IMR-90 (cell line): ENCODE results near the gene PAX8. TPM values are rescaled to one million over a fixed set of nuclear protein-coding genes. Genes with fewer than 3 reads are reported as not detected.

Experiments used
- ATAC-seq: fragments of 200-7000 bp; cut with Tn5 transposase; 2 replicates; pipeline ENCODE4 v1.9.1; 2020; ENCODE audit warnings: low read depth, mild to moderate bottlenecking, moderate library complexity
- BruUV-seq: library from RNA; stranded (reverse); fragments of 400-500 nt; replicated peaks from 2 replicates; lab custom pipeline; 2021; lab: Mats Ljungman, UMichigan
- CTCF ChIA-PET: fragments of 300-600 bp; formaldehyde crosslinking; extraction: SDS; loops from one replicate; lab custom pipeline; 2021; ENCODE audit warnings: antibody characterized with exemption; lab: Yijun Ruan, JAX
- POLR2A ChIA-PET: fragments of 300-600 bp; sonication (Branson Sonifier 250); formaldehyde crosslinking; loops from one replicate; lab custom pipeline; 2022; ENCODE audit warnings: antibody characterized with exemption; ENCODE audit not compliant: unreplicated experiment; lab: Charles Lee
- DNase-seq: peaks from one replicate; pipeline ENCODE4 v3.0.0; 2013
- H2AFZ ChIP-seq: replicated peaks from 2 replicates; pipeline ENCODE3; 2013; ENCODE audit warnings: low read length, mild to moderate bottlenecking; ENCODE audit not compliant: poor library complexity
- H2AK5ac ChIP-seq: 2 replicates; pipeline ENCODE4 v1.6.1; 2013; ENCODE audit warnings: low read depth, low read length, inconsistent platforms
- H2AK9ac ChIP-seq: replicated peaks from 2 replicates; pipeline ENCODE3; 2013; ENCODE audit warnings: mild to moderate bottlenecking, low read depth, low read length, moderate library complexity; ENCODE audit not compliant: poor library complexity
- H2BK120ac ChIP-seq: 2 replicates; pipeline ENCODE4 v1.6.1; 2013; ENCODE audit warnings: low read depth, low read length, inconsistent platforms
- H2BK15ac ChIP-seq: 3 replicates; pipeline ENCODE4 v1.6.1; 2013; ENCODE audit warnings: low read depth, low read length, inconsistent platforms
- H2BK20ac ChIP-seq: 2 replicates; pipeline ENCODE4 v1.6.1; 2013; ENCODE audit warnings: low read depth, mild to moderate bottlenecking, inconsistent platforms, low read length, moderate library complexity
- H2BK5ac ChIP-seq: 2 replicates; pipeline ENCODE4 v1.6.1; 2013; ENCODE audit warnings: mild to moderate bottlenecking, low read depth, low read length, inconsistent platforms; ENCODE audit not compliant: poor library complexity, severe bottlenecking
- H3K14ac ChIP-seq: replicated peaks from 2 replicates; pipeline ENCODE4 v1.6.1; 2013; ENCODE audit warnings: low read depth, low read length, inconsistent platforms
- H3K18ac ChIP-seq: 2 replicates; pipeline ENCODE4 v1.6.1; 2013; ENCODE audit warnings: low read depth, low read length, control low read depth
- H3K23ac ChIP-seq: 2 replicates; pipeline ENCODE4 v1.6.1; 2013; ENCODE audit warnings: low read depth, low read length, inconsistent platforms
- H3K27ac ChIP-seq: 2 replicates; pipeline ENCODE4 v1.5.1; 2013; ENCODE audit warnings: mild to moderate bottlenecking, control low read depth, low read length; ENCODE audit not compliant: insufficient read depth
- H3K27me3 ChIP-seq: 2 replicates; pipeline ENCODE4 v1.6.1; 2013; ENCODE audit warnings: low read length; ENCODE audit not compliant: control insufficient read depth, insufficient read depth
- H3K36me3 ChIP-seq: 2 replicates; pipeline ENCODE4 v1.6.1; 2013; ENCODE audit warnings: low read length, mixed read lengths; ENCODE audit not compliant: control insufficient read depth, insufficient read depth
- H3K4ac ChIP-seq: 2 replicates; pipeline ENCODE4 v1.6.1; 2013; ENCODE audit warnings: low read depth, low read length, inconsistent platforms
- H3K4me1 ChIP-seq: 2 replicates; pipeline ENCODE4 v1.6.1; 2013; ENCODE audit warnings: low read length, mixed read lengths; ENCODE audit not compliant: control insufficient read depth, insufficient read depth
- H3K4me2 ChIP-seq: 2 replicates; pipeline ENCODE4 v1.6.1; 2013; ENCODE audit warnings: low read depth, mild to moderate bottlenecking, control low read depth, low read length, moderate library complexity
- H3K4me3 ChIP-seq: 2 replicates; pipeline ENCODE4 v1.5.1; 2013; ENCODE audit warnings: low read depth, mild to moderate bottlenecking, control low read depth, low read length, moderate library complexity; ENCODE audit not compliant: insufficient read depth
- H3K56ac ChIP-seq: 2 replicates; pipeline ENCODE4 v1.6.1; 2013; ENCODE audit warnings: low read length, inconsistent platforms; ENCODE audit not compliant: insufficient read depth; ENCODE audit errors: extremely low read depth
- H3K79me1 ChIP-seq, 2 experiments: 2 replicates each; pipeline ENCODE4 v1.6.1; 2013; ENCODE audit warnings: low read length in 2 of 2, inconsistent platforms in 1 of 2, low read depth in 1 of 2
- H3K9ac ChIP-seq: 2 replicates; pipeline ENCODE4 v1.6.1; 2013; ENCODE audit warnings: low read depth, low read length, control low read depth
- H3K9me1 ChIP-seq: 2 replicates; pipeline ENCODE4 v1.6.1; 2013; ENCODE audit warnings: low read length, inconsistent platforms; ENCODE audit not compliant: insufficient read depth
- H3K9me3 ChIP-seq: 2 replicates; pipeline ENCODE4 v1.6.1; 2013; ENCODE audit warnings: low read length; ENCODE audit not compliant: control insufficient read depth, insufficient read depth
- H4K20me1 ChIP-seq: 2 replicates; pipeline ENCODE4 v1.6.1; 2013; ENCODE audit warnings: low read length, inconsistent platforms; ENCODE audit not compliant: insufficient read depth
- H4K5ac ChIP-seq: 2 replicates; pipeline ENCODE4 v1.6.1; 2013; ENCODE audit warnings: mild to moderate bottlenecking, low read depth, low read length, control low read depth
- H4K8ac ChIP-seq, 2 experiments: 2 replicates each; pipeline ENCODE4 v1.6.1; 2013; ENCODE audit warnings: low read depth in 2 of 2, low read length in 2 of 2, control low read depth in 1 of 2, inconsistent platforms in 1 of 2
- H4K91ac ChIP-seq: 2 replicates; pipeline ENCODE4 v1.6.1; 2013; ENCODE audit warnings: low read depth, low read length, inconsistent platforms; ENCODE audit not compliant: insufficient read depth
- BHLHE40 ChIP-seq: fragments of 150-350 bp; IDR thresholded peaks from 2 replicates; pipeline ENCODE4 v1.6.1; 2016; ENCODE audit warnings: mild to moderate bottlenecking, low read depth, low read length
- CEBPB ChIP-seq: IDR thresholded peaks from 2 replicates; pipeline ENCODE4 v1.6.1; 2012; ENCODE audit warnings: low read depth, low read length, improper control_type of control experiment
- CHD1 ChIP-seq: IDR thresholded peaks from 2 replicates; pipeline ENCODE4 v1.6.1; 2012; ENCODE audit warnings: low read depth, low read length, improper control_type of control experiment
- FOS ChIP-seq: fragments of 150-350 bp; IDR thresholded peaks from 2 replicates; pipeline ENCODE4 v1.6.1; 2016; ENCODE audit warnings: low read depth, low read length
- MAFK ChIP-seq: IDR thresholded peaks from 2 replicates; pipeline ENCODE4 v1.6.1; 2012; ENCODE audit warnings: low read depth, low read length, improper control_type of control experiment
- MAZ ChIP-seq: IDR thresholded peaks from 2 replicates; pipeline ENCODE4 v1.6.1; 2012; ENCODE audit warnings: low read depth, mild to moderate bottlenecking, low read length, improper control_type of control experiment, moderate library complexity, borderline replicate concordance
- MXI1 ChIP-seq: IDR thresholded peaks from 2 replicates; pipeline ENCODE4 v1.6.1; 2012; ENCODE audit warnings: low read depth, mild to moderate bottlenecking, low read length, moderate library complexity, borderline replicate concordance
- NFE2L2 ChIP-seq: fragments of 150-350 bp; IDR thresholded peaks from 2 replicates; pipeline ENCODE4 v1.6.1; 2016; ENCODE audit warnings: low read depth, mild to moderate bottlenecking, low read length
- POLR2A ChIP-seq: IDR thresholded peaks from 2 replicates; pipeline ENCODE4 v1.6.1; 2012; ENCODE audit warnings: mild to moderate bottlenecking, low read depth, low read length
- RAD21 ChIP-seq: IDR thresholded peaks from 2 replicates; pipeline ENCODE4 v1.6.1; 2012; ENCODE audit warnings: low read length, improper control_type of control experiment
- RCOR1 ChIP-seq: IDR thresholded peaks from 2 replicates; pipeline ENCODE4 v1.6.1; 2012; ENCODE audit warnings: mild to moderate bottlenecking, low read length, improper control_type of control experiment; ENCODE audit not compliant: insufficient replicate concordance
- RFX5 ChIP-seq: IDR thresholded peaks from 2 replicates; pipeline ENCODE4 v1.8.0; 2012; ENCODE audit warnings: low read depth, mild to moderate bottlenecking, low read length, moderate library complexity
- SMC3 ChIP-seq: fragments of 150-350 bp; IDR thresholded peaks from 2 replicates; pipeline ENCODE4 v1.6.1; 2016; ENCODE audit warnings: low read depth, mild to moderate bottlenecking, antibody characterized with exemption, low read length, moderate library complexity
- WGBS, 2 experiments: methylation state at CpG; one replicate each; pipeline versions ENCODE4 v1.1.5 to v1.1.7; 2013; ENCODE audit warnings: missing lambda C conversion rate in 2 of 2; ENCODE audit not compliant: insufficient read length in 1 of 2; ENCODE audit errors: extremely low coverage in 2 of 2; 5-methylcytosine and 5-hydroxymethylcytosine counted together
- dilution Hi-C: fragments of 300-500 bp; cut with HindIII; formaldehyde crosslinking; loops from one replicate; pipeline ENCODE4 v1.14.3; 2018; ENCODE audit warnings: low sequenced_read_pairs; ENCODE audit not compliant: unreplicated experiment
- in situ Hi-C: fragments of 300-500 bp; cut with MboI; formaldehyde crosslinking; loops from 3 replicates; pipeline ENCODE4 v1.14.3; 2019; ENCODE audit warnings: low sequenced_read_pairs, inconsistent platforms, mixed read lengths
- intact Hi-C: fragments of 100-400 bp; cut with micrococcal nuclease; formaldehyde crosslinking; loops from 2 replicates; pipeline ENCODE4 v1.10.0; 2022
- polyA plus RNA-seq, 3 experiments: library from polyadenylated mRNA; depleted of rRNA; stranded (reverse); fragments of >200 nt; gene quantifications; 2 replicates each; pipeline ENCODE4 v1.2.3, GENCODE V29; 2012; ENCODE audit warnings: low replicate concordance in 1 of 3
- total RNA-seq: library from RNA; depleted of rRNA; stranded (reverse); fragments of >200 nt; gene quantifications from 2 replicates; pipeline ENCODE4 v1.2.3, GENCODE V29; 2012
- TF ChIP-seq, protein P1 (sequence below): fragments of 150-350 bp; IDR thresholded peaks from 2 replicates; pipeline ENCODE4 v1.6.1; 2017; ENCODE audit warnings: mild to moderate bottlenecking, antibody characterized with exemption, low read length, low read depth
- TF ChIP-seq, protein P2 (sequence below): fragments of 150-350 bp; IDR thresholded peaks from 2 replicates; pipeline ENCODE4 v1.6.1; 2016; ENCODE audit warnings: low read depth, mild to moderate bottlenecking, low read length, moderate library complexity, borderline replicate concordance
- TF ChIP-seq, protein P3 (sequence below): conservative IDR thresholded peaks from 2 replicates; pipeline ENCODE4 v1.5.1; 2012; ENCODE audit warnings: mild to moderate bottlenecking, low read depth, low read length, improper control_type of control experiment

The PAX8 gene
- total and polyA plus RNA-seq, 2 of the 4 experiments (the other 2 are of a cell fraction), result 0.18 to 1.5 TPM

DNA sequence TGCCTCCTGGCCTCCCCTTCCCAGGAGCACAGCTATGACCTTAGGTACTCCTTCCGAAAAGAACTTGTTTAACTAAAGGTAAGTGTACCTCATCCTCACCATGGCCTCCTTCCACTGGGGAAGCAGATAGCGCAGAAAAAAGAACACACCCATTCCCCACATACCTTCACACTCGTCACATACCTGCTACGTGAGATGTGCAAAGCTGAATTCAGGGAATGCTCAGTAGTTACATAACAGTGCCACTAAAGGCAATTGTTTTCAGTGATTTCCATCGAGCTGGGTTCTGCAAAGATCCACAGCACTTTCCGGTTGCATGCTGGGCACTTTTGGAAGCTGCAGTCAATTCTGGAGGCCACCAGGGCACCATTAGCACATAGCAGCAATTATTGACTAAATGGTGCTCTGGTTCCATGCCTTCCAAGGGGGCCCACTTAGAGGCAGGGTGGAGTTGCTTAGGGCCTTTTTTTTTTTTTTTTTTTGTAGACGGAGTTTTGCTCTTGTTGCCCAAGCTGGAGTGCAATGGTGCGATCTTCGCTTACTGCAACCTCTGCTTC is 41.0 kb downstream of the PAX8 start:
- no peak overlapping the region for H4K91ac ChIP-seq
- H4K8ac ChIP-seq, result no peak overlapping the region
- no peak overlapping the region for H2BK120ac ChIP-seq
- no peak overlapping the region for H3K18ac ChIP-seq
- H4K20me1 ChIP-seq, result peaks cover 7% of the 10 kb centered on the region
- peaks cover 0 to 15% of the 10 kb centered on the region in 2 experiments; a peak in 1 of 4 replicates for H3K79me1 ChIP-seq
- in situ Hi-C loops (no loop called here), dilution Hi-C loops (no loop called here), intact Hi-C loops (no loop called here)
- H3K27me3 ChIP-seq, result no peaks in the 10 kb centered on the region
- H3K23ac ChIP-seq, result no peak overlapping the region
- WGBS, 2 experiments, result 89% methylated on average over 4 of the region's 9 CpGs; no CpG with 5 or more reads in 1 of the 2 experiments
- H2BK20ac ChIP-seq, result no peak overlapping the region
- H3K14ac ChIP-seq, result no peak overlapping the region
- H3K9me1 ChIP-seq, result peaks cover 21% of the 10 kb centered on the region
- CTCF ChIA-PET, result interaction anchor here (0.7 to 0.9 kb wide), 2 partner anchors 34 kb away, joined by 3 read pairs; no protein-coding TSS in a partner anchor
- H3K56ac ChIP-seq, result no peak overlapping the region
- DNase-seq, result no peak
- no peak overlapping the region for H2AK9ac ChIP-seq
- no peak overlapping the region for H3K4me3 ChIP-seq
- ATAC-seq, result no peak
- H3K4me1 ChIP-seq, result peaks cover 15% of the 10 kb centered on the region
- H3K4ac ChIP-seq, result no peak overlapping the region
- peaks cover 2% of the 10 kb centered on the region; the same call in 1 of the 2 replicates for H3K36me3 ChIP-seq
- no peak overlapping the region for H3K4me2 ChIP-seq
- TSS peak; percentile 35 for BruUV-seq
- no peak overlapping the region for H2AFZ ChIP-seq
- POLR2A ChIA-PET, result no interaction called here
- H3K27ac ChIP-seq, result no peak overlapping the region
- no peak overlapping the region for H3K9ac ChIP-seq
- H2BK5ac ChIP-seq, result no peak overlapping the region
- peak overlapping the region; percentile 27; the same call in 1 of the 2 replicates for H2AK5ac ChIP-seq
- peak overlapping the region; percentile 18; the same call in 1 of the 2 replicates for H4K5ac ChIP-seq
- TF ChIP-seq, protein P1, sequence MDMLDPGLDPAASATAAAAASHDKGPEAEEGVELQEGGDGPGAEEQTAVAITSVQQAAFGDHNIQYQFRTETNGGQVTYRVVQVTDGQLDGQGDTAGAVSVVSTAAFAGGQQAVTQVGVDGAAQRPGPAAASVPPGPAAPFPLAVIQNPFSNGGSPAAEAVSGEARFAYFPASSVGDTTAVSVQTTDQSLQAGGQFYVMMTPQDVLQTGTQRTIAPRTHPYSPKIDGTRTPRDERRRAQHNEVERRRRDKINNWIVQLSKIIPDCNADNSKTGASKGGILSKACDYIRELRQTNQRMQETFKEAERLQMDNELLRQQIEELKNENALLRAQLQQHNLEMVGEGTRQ, result no peak
- TF ChIP-seq MAZ, result no peak
- TF ChIP-seq CHD1, result no peak
- no peak for TF ChIP-seq MXI1
- TF ChIP-seq POLR2A, result no peak
- TF ChIP-seq RFX5, result no peak
- TF ChIP-seq RAD21, result no peak
- TF ChIP-seq RCOR1, result no peak
- no peak for TF ChIP-seq SMC3
- TF ChIP-seq, protein P2, sequence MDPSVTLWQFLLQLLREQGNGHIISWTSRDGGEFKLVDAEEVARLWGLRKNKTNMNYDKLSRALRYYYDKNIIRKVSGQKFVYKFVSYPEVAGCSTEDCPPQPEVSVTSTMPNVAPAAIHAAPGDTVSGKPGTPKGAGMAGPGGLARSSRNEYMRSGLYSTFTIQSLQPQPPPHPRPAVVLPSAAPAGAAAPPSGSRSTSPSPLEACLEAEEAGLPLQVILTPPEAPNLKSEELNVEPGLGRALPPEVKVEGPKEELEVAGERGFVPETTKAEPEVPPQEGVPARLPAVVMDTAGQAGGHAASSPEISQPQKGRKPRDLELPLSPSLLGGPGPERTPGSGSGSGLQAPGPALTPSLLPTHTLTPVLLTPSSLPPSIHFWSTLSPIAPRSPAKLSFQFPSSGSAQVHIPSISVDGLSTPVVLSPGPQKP, result no peak
- no peak for TF ChIP-seq NFE2L2
- TF ChIP-seq MAFK, result no peak
- TF ChIP-seq BHLHE40, result no peak
- TF ChIP-seq, protein P3, sequence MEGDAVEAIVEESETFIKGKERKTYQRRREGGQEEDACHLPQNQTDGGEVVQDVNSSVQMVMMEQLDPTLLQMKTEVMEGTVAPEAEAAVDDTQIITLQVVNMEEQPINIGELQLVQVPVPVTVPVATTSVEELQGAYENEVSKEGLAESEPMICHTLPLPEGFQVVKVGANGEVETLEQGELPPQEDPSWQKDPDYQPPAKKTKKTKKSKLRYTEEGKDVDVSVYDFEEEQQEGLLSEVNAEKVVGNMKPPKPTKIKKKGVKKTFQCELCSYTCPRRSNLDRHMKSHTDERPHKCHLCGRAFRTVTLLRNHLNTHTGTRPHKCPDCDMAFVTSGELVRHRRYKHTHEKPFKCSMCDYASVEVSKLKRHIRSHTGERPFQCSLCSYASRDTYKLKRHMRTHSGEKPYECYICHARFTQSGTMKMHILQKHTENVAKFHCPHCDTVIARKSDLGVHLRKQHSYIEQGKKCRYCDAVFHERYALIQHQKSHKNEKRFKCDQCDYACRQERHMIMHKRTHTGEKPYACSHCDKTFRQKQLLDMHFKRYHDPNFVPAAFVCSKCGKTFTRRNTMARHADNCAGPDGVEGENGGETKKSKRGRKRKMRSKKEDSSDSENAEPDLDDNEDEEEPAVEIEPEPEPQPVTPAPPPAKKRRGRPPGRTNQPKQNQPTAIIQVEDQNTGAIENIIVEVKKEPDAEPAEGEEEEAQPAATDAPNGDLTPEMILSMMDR, result no peak
- TF ChIP-seq FOS, result no peak
- TF ChIP-seq CEBPB, result no peak
- 0 out of 3 replicates have a peak overlapping the region, but pooled peaks have one; percentile 17 for H2BK15ac ChIP-seq
- H3K9me3 ChIP-seq, result no peaks in the 10 kb centered on the region
